ENCODE results near the gene TSSC4. TPM values are rescaled to one million over a fixed set of nuclear protein-coding genes. Genes with fewer than 3 reads are reported as not detected.

TSSC4 gene
- total and polyA plus RNA-seq, 9 of the 15 experiments (the other 6 are each of a cell fraction or from before 2014, with no cell fraction given) = 0.41 to 54.2 (median 11.0) TPM

GRCh38 chr11:2400069-2400761 is at the start of gene TSSC4 (continued):
- TF ChIP-seq IFI16 (CRISPR knock-in tag; IDR thresholded peaks at IDR 0.05) (no peak), SAFB2 (IDR thresholded peaks at IDR 0.05; ENCODE audit: borderline replicate concordance, low read depth, low read length, severe bottlenecking) (no peak), ZBTB34 (CRISPR knock-in tag; IDR thresholded peaks at IDR 0.05) (no peak), ZBED1 (IDR thresholded peaks at IDR 0.05) (peak; percentile 15; the same call in 1 of the 2 replicates), EP300 (IDR thresholded peaks at IDR 0.05; ENCODE audit: low read length) (peak; percentile 91), CUX1 (CRISPR knock-in tag; IDR thresholded peaks at IDR 0.05) (peak; percentile 26; the same call in 1 of the 2 replicates), THRAP3 (IDR thresholded peaks at IDR 0.05; ENCODE audit: borderline replicate concordance) (no peak), KDM5B (IDR thresholded peaks at IDR 0.05; ENCODE audit: insufficient replicate concordance, low read depth, low read length) (peak; percentile 77), IRF1 (CRISPR knock-in tag; IDR thresholded peaks at IDR 0.05; ENCODE audit: borderline replicate concordance) (no peak; the same call in 1 of the 2 replicates), HBP1 (CRISPR knock-in tag; IDR thresholded peaks at IDR 0.05) (no peak), ZNF239 (CRISPR knock-in tag; IDR thresholded peaks at IDR 0.05) (no peak), ZMIZ1 (IDR thresholded peaks at IDR 0.05; ENCODE audit: low read depth in 2 of 2, low read length in 2 of 2) (peak in 1 of 2 experiments; percentile 60; a peak in 1 of 4 replicates), BCL6 (CRISPR knock-in tag; IDR thresholded peaks at IDR 0.05) (no peak)

All from K562 (cell line).